GM19023 (cell line): ENCODE data around the gene UBASH3B.
A peak's percentile ranks its signal among the peaks of the same experiment; 100 is the strongest.

ENCODE experiments used
- ATAC-seq: cut with Tn5 transposase; IDR thresholded peaks from one replicate; pipeline ENCODE4 v1.9.1; 2021; ENCODE audit warnings: mild to moderate bottlenecking, moderate library complexity; ENCODE audit not compliant: unreplicated experiment

UBASH3B gene

GRCh38 chr11:122646549-122647340, 8.8 kb upstream of the UBASH3B start:
- ATAC-seq: no peak

- no peak for ATAC-seq
Measured at GRCh38 chr11:122647736-122648275, 7.7 kb upstream of the UBASH3B start.

- no peak for ATAC-seq
Measured at GRCh38 chr11:122649116-122649515, 6.4 kb upstream of the UBASH3B start.

- no peak for ATAC-seq
Measured at GRCh38 chr11:122650619-122651018, 4.9 kb upstream of the UBASH3B start.

- no peak for ATAC-seq
Measured at GRCh38 chr11:122652495-122652894, 3.0 kb upstream of the UBASH3B start.

- ATAC-seq: no peak
Measured at GRCh38 chr11:122653916-122654585, 1.5 kb upstream of the UBASH3B start.

- peak; percentile 49 for ATAC-seq
Measured at GRCh38 chr11:122656073-122656630, 630 bp downstream of the UBASH3B start.

GRCh38 chr11:122656631-122657101, 1.1 kb downstream of the UBASH3B start:
- ATAC-seq: no peak

GRCh38 chr11:122659676-122660554, 4.4 kb downstream of the UBASH3B start:
- no peak for ATAC-seq

- ATAC-seq: no peak
Measured at GRCh38 chr11:122661182-122661945, 5.8 kb downstream of the UBASH3B start.

GRCh38 chr11:122663056-122663740, 7.7 kb downstream of the UBASH3B start:
- no peak for ATAC-seq

- ATAC-seq: no peak
Measured at GRCh38 chr11:122663764-122664163, 8.2 kb downstream of the UBASH3B start.

- ATAC-seq: no peak
Measured at GRCh38 chr11:122664188-122664587, 8.7 kb downstream of the UBASH3B start.

- ATAC-seq: no peak
Measured at GRCh38 chr11:122665861-122666260, 10.3 kb downstream of the UBASH3B start.

GRCh38 chr11:122666743-122667142, 11.2 kb downstream of the UBASH3B start:
- no peak for ATAC-seq

- no peak for ATAC-seq
Measured at GRCh38 chr11:122668562-122669090, 13.1 kb downstream of the UBASH3B start.

GRCh38 chr11:122670131-122670530, 14.6 kb downstream of the UBASH3B start:
- no peak for ATAC-seq

GRCh38 chr11:122671400-122671891, 15.9 kb downstream of the UBASH3B start:
- no peak for ATAC-seq

- ATAC-seq: no peak
Measured at GRCh38 chr11:122672892-122673291, 17.4 kb downstream of the UBASH3B start.
